ENCODE data around the gene VMO1.

The VMO1 gene

DNA sequence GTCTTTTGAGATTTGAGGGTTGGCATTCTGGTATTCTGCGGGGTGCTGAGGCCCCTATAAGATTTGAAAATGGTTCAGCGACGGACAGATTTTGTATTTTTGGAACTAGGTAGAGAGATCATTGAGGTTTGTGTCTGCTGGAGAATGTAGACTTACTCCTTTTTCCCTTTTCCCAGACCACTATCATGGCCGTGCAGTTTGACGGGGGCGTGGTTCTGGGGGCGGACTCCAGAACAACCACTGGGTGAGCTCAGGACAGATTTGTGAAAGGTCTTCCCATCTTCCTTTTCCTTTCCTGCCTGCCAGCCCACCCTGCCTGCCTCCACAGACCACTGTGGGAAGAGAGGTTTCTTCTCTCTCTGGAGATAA, 10.4 kb upstream of the VMO1 start:
- no peak for DNase-seq

DNA sequence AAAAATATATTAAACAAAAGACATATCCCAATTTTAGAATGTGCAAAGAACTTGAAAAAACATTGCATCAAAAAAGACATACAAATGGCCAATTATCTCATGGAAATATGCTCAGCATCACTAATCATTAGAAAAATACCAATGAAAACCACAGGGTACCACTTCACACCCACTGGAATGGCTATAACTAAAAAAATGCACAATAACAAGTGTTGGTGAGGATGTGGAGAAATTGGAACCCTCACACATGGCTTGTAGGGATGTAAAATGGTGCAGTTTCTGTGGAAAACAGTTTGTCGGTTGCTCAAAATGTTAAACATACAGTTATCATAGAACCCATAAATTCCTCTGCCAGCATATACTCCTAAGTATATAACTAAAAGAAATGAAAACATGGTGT, 9.0 kb upstream of the VMO1 start:
- DNase-seq: no peak

DNA sequence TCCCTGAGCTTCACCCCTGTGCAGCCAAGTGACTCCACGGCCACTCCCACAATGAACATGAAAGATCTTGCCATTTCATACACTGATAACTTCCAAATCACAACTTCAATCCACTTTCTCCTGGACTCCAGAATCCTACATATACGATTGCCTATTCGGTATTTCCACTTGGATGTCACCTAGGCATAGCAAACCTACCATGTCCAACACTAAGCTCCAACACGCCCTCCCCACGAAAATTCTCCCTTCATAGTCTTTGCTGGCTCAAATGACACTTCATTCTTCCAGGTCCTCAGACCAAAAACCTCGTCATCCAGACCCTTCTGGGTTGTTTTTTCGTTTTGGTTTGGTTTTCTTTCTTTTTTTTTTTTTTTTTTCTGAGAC, 4.5 kb upstream of the VMO1 start:
- DNase-seq: no peak

DNA sequence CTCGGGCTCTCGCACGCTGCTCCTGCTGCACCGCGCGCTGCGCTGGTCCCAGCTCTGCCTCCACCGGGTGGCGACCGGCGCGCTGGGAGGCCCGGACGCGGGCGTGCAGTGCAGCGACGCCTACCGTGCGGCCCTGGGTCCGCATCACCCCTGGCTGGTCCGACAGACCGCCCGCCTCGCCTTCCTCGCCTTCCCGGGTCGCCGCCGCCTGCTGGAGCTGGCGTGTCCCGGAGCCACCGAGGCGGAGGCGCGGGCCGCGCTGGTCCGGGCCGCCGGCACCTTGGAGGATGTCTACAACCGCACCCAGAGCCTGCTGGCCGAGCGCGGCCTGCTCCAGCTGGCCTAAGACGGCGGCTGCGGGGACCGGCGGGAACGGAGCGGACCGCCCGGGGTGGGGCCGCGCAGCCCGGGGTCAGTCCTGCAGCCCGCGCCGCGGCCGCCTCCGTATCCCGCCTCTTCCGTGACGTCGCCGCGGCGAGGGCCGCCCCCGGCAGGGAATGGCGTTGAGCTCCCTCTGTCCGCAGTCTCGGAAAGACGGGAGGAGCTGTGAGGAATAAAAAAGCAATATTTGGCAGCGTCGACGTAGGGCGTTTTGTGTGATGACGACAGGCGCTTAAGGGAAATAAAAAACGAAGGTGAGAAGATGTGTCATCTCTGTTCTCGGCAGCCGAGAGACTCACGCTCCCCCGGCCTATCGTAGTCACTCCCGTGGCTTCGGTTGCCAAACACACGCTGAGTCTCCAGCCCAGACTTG, 4.0 kb upstream of the VMO1 start:
- DNase-seq: no peak

DNA sequence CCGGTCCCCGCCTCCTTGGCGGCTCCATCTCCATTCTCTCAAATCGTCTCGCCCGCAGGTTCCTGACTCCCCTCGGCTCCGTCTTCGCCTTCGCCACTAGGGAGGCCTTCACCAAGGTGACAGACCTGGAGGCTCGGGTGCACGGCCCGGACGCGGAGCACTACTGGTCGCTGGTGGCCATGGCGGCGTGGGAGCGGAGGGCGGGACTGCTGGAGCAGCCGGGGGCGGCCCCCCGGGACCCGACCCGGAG, 3.5 kb upstream of the VMO1 start:
- DNase-seq: no peak

DNA sequence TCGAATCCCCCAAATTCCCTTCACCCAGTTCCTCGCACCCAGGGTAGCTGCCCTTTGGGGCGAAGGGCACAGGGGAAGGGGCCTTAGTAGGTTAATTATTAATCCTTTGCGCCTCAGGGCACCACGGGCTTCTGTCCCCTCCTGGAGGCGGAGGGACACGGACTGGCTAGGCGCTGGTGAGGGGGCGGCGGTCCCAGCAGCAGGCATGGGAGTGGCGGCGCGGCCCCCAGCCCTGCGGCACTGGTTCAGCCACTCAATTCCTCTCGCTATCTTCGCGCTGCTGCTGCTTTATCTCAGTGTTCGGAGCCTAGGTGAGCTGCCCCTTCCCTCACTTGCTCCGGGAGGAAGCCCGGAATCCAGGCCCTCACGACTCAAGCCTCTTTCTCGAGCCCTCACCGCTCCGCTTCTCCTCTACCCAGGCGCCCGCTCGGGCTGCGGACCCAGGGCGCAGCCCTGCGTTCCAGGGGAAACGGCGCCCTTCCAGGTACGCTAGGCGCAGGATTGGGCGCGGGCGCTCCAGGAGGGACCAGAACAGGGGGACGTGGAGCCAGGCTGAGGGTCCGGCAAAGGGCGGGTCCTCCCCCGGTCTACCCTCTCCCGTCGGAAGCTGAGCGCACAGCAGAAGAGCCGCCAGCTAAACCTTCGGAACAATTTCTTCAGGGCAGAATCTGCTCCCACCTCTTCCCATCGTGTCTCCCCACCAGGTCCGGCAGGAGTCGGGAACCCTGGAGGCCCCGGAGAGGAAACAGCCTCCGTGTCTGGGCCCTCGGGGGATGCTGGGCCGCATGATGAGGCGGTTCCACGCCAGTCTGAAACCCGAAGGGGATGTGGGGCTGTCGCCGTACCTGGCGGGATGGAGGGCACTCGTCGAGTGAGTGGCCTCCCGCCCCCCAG, 2.9 kb upstream of the VMO1 start, which contains the start of gene GLTPD2:
Gene GLTPD2, plus strand, starts transcription at position 158 of the 894 bp plus-strand sequence. Its CDS starts 48 bp downstream, at position 206.
- DNase-seq: no peak

DNA sequence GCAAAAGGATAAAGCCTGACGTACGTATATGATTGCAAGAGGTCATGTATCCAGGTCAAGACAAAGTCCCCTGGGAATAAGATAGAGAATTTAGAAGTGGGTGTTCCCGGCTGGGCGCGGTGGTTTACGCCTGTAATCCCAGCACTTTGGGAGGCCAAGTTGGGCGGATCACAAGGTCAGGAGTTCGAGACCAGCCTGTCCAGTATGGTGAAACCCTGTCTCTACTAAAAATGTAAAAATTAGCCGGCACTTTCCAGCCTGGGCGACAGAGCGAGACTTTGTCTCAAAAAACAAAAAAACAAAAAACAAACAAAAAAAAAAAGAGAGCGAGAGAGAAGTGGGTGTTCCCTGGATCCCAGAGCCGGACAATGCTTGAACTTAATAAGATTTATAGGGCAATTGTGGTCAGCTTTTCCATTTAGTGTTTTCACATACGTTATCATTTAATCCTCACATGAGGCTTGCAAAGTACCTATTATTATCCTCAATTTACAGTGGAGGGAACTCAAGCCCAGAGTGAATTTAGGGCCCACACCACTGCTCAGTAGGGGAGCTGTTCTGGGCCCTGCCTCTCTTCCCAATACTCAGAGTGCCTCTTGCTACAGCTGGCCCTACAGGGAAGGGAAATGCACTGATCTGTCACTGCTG, 2.1 kb upstream of the VMO1 start:
- no peak for DNase-seq

DNA sequence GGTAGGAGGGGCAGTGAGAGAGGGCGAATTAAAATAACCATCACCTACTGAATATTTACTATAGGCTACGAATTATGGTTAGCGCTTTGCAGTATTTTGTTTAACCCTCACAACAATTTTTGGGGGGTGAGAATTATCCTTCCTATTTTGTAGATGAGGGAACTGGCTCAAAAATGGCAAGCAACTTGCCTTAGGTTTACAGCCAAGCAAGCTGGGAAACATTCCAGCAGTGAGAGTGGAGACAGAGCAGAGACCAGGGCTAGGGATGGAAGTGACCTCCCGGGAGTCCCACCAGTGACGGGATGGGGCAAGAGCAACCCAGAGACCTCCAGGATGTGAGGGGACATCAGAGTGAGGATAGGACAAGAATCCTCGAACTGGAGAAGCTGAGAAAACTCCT, 352 bp upstream of the VMO1 start:
- DNase-seq: no peak

DNA sequence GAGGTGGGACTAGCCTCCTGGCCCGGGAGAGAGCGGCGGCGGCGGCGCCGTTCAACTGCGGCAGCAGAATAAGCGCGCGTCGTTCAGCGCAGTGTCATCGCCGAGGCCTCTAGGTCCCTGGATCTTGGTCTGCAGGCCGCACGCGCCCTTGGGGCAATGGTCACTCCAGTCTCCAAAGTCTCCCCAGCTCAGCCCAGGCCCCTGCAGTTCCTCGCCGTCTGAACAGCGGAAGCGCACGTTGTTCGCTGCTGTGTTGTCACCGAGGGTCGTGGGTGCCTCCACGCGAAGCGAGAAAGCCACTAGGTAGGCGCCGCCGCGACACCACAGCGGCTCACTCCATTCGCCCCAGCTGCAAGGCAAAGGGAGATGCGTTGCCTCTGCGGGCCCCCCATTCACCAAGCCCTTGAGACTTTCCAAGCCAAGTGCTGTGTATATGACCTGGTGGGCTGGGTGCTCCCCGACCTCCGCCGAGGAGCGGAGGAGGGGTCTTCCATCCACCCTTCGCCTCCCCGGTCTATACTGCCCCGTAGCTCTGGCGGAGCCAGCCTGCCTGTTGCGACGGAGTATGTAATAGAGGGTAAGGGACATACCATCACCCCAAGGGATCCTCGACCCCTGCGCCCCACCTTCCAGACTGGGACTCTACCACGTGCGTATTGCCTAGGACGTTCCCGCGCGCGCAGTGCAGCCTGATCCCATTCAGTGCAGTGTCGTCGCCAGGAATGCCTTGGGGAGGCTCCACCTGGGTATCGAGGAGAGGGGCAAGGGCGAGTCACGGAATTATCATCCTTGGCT, 656 bp downstream of the VMO1 start:
- no peak for DNase-seq

DNA sequence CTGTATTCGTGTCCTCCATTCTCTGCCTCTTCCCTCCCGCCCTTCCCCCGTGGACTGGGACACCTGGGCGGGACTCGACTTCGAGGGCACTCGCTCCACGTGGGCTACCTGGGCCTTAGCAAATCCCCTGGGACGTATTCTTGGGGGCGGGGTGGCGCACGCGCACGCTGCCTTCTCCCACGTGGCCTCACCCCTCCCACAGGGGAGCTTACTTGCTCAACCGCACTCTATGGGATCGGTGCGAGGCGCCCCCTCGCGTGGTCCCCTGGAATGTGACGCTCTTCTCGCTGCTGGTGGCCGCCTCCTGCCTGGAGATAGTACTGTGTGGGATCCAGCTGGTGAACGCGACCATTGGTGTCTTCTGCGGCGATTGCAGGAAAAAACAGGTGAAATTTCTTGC, 3.5 kb downstream of the VMO1 start:
- no peak for DNase-seq

DNA sequence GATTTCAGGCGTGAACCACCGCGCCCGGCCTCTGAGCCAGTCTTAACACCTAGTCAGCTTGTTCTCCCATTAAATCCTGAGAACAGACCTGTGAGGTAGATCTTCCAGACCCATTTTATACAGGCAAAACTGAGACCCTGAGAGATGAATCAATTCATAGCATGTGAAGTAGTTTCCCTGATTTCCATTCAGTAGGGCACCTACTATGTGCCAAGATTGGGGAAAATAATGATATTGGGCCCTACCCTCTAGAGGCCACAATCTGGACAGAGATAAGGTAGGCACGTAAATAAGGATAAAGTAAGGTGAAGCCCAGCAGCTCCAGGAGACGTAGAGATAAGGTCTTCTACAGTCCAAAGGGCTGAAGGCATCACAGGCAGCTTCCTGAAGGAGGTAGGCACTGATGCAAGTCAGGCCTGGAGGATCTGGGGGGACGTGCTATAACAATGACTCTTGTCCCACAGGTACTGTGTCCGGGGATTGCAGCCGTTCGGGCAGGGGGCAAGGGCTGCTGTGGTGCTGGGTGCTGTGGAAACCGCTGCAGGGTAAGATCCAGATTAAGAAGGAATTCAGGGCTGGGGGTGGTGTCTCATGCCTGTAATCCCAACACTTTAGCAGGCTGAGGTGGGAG, 5.7 kb downstream of the VMO1 start:
- no peak for DNase-seq

DNA sequence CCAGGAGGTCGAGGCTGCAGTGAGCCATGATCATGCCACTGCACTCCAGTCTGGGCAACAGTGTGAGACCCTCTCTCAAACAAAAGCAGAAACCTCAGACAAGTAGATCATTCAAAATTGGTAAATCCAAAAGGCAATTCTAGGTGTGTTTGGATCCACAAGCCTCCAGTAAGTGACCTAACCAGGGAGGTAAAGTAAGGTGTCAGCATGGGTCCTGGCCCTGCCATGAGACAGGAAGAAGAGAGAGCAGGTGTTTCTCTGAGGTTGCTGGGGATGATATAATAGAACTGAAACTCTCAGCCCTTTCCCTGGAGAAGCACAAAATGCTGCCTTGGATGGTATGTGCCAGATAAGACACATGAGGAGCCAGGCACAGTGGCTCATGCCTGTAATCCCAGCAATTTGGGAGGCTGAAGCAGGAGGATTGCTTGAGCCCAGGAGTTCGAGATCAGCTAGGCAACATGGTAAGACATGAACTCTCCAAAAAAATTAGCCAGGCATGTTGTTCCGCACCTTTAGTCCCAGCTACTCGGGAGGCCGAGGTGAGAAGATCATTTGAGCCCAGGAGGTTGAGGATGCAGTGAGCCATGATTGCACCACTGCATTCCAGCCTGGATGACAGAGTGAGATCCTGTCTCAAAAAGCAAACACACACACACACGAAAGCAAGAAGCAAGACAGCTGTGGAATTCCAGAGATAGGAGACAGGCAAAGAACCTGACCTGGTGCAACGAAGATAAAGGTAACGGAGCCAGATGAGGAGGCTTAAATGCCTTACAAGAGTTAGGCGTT, 8.0 kb downstream of the VMO1 start:
- DNase-seq: no peak

DNA sequence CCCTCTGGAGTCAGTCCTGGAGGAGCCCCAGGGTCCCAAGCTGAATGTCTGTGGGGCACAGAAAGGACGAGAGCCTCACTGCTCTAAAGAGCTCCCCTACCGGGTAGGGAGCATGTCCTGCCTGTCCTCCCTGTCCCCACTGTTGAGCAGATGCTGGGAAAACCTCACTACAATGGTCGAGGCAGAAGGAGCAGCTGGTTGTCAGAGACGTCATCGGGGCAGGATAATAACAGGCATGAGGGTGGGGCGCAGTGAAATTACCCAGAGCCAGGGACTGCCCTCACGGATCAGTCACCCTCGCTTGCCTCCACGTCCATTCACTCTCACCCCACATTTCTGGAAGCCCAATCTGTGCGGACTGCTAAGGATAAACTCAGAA, 13.9 kb downstream of the VMO1 start:
- DNase-seq: no peak

DNA sequence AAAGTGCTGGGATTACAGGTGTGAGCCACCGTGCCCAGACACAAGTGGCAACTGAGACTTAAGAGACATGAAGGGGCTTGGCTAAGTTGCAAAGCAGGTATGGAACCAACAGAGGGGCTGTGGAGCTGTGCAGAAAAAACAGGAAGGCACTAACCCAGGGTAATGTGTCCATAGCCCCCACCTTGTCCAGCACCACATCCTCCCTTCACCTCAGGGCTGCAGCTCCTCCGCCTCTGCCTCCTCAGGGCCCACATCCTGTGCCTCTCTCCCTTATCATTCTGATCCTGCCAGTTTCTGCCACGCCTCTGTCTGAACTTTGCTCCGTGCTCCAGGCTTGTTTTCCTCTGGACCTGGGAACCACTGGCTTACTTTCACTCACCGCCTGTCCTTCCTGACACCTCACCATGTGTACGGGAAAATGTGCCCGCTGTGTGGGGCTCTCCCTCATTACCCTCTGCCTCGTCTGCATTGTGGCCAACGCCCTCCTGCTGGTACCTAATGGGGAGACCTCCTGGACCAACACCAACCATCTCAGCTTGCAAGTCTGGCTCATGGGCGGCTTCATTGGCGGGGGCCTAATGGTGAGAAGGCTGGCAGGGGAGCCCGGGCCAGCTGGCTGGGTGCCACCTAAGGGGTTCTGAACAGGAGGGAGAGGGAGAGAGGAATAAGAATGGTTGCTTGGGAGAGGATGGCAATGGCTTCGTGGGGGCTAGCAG, 14.5 kb downstream of the VMO1 start, which contains the start of gene TM4SF5:
Gene TM4SF5, plus strand, starts transcription at position 368 of the 716 bp plus-strand sequence. Its CDS starts 37 bp downstream, at position 405.
- DNase-seq: no peak

DNA sequence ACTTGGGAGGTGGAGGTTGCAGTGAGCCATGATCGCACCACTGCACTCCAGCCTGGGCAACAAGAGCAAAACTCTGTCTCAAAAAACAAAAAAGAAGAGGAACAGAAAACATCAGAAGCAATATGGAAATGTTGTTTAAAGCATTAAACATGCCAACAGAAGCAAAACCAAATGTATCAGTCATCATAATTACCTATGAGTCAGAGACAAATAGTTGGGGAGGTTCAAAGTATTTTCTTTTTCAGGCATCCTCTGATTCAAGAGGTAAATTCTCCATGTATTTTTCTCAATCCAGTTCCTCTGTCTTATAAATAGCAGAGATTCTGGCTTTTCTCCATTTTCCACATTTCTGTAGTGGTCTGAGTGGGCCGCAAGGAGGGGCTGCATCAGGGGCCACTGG, 16.5 kb downstream of the VMO1 start:
- DNase-seq: no peak

DNA sequence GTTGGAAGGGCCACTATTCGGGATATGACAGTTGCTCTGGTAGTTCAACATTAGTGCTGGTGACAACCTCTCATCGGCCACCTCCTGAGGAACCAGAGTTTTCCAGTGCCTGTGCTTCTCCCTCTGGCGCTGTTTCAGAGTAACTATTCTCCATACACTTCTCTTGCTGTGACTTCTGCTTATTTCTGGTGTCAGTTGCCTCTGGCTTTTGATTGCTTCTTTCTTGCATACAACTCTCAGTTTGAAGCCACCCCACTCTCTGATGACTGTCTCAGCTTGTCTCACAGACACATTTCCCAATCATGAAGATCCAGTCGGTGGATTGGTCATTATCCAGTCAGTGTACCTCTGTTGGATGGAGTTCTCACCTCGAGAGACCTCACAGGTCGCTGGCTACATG, 17.9 kb downstream of the VMO1 start:
- DNase-seq: no peak

DNA sequence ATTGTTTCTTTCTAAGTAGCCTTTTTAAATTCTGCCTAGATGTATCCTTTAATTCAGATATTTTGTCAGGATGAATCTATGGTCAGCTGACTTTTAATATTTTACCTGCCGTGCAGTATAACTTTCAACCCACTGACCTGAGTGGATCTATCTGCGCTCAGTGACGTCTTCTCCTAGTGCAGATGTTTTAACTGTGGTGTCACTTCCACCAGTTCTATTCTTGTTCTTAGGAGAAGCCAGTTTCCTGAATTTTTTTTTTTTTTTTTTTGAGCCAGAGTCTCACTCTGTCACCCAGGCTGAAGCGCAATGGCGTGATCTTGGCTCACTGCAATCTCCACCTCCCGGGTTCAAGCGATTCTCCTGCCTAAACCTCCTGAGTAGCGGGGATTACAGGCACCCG, 19.4 kb downstream of the VMO1 start:
- no peak for DNase-seq

DNA sequence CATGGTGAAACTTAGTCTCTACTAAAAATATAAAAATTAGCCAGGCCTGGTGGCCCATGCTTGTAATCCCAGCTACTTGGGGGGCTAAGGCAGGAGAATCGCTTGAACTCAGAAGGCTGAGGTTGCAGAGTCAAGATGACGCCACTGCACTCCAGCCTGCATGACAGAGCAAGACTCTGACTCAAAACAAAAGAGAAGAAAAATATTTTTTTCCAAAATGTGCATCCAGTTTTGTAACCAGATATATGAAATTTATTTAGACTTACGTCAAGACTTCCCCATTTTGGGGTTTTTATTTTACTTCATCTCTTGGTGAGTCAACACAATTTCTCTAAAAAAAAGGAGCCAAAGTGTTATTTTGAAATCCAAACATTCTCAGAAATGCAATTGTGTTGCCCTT, 20.0 kb downstream of the VMO1 start:
- DNase-seq: no peak

DNA sequence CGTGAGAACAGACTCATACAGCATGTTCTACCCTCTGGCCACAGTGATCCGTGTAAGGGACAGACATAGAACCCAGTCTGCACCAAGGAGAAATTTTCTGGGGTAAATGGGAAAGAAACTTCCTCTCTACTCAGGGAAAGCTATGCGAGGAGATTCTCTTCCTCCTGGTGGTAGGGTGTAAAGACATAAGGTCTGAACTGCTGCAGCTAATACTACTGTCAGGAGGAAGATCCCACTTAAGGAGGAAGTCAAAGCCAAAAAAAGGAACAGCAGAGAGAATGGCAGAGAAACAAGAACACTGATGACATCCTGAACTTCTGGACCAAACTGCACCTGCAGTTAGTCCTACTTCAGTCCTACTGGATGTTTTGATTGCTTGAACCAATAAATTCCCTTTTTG, 21.6 kb downstream of the VMO1 start:
- no peak for DNase-seq

DNA sequence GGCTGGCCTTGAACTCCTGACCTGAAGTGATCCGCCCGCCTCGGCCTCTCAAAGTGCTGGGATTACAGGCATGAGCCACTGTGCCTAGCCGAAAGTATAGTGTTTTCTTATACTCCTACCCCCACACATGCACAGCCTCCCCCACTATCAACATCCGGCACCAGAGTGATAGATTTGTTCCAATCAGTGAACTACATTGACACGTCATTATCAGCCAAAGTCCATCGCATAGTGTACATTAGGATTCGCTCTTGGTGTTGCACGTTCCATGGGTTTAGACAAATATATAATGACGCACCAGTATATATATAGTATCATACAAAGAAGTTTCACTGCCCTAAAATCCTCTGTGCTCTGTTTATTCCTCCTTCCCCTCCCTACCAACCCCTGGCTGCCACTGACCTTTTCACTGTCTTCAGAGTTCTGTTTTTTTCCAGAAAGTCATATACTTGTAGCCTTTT, 26.4 kb downstream of the VMO1 start:
- DNase-seq: no peak

DNA sequence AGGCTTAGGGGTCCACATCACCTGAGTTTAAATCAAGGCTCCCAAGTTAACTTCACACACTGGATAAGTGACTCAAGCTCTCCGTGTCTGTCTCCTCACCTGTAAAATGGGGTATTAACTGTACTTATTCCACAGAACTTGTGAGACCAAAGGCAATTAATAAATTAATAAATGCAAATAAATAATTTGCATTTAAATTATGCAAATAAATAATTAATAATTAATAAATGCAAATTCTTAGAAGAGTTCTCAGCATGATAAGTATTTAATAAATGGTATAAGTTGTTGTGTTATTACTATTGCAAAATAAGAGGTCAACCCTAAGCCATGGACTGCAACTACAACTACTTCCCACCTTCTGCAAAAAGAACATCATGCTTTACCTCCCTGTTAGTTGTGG, 32.8 kb downstream of the VMO1 start:
- DNase-seq: no peak
